WTC11 (cell line): ENCODE data around the gene CACNA2D3. TPM values are rescaled to one million over a fixed set of nuclear protein-coding genes. Genes with fewer than 3 reads are reported as not detected.

Source experiments
- ATAC-seq: fragments of 200-7000 bp; cut with Tn5 transposase; 2 replicates; pipeline ENCODE4 v1.10.0; 2021; ENCODE audit warnings: mild to moderate bottlenecking, moderate library complexity
- CTCF ChIA-PET: fragments of 300-600 bp; sonication (Branson Sonifier 250); formaldehyde crosslinking; loops from one replicate; lab custom pipeline; 2021; ENCODE audit warnings: antibody characterized with exemption; lab: Charles Lee
- POLR2A ChIA-PET: fragments of 350-600 bp; sonication (Branson Sonifier 250); formaldehyde crosslinking; loops from one replicate; lab custom pipeline; 2021; ENCODE audit warnings: antibody characterized with exemption; lab: Charles Lee
- DNase-seq: peaks from one replicate; pipeline ENCODE4 v3.0.0; 2021; ENCODE audit warnings: low spot score
- H3K27ac Mint-ChIP-seq: 2 replicates; pipeline ENCODE4 v1.8.0; 2021; ENCODE audit warnings: mixed read lengths
- H3K27me3 Mint-ChIP-seq: 2 replicates; pipeline ENCODE4 v1.8.0; 2021; ENCODE audit warnings: low read depth, mild to moderate bottlenecking, moderate library complexity, mixed read lengths
- H3K36me3 Mint-ChIP-seq: 2 replicates; pipeline ENCODE4 v1.8.0; 2021; ENCODE audit warnings: mixed read lengths
- H3K4me1 Mint-ChIP-seq: 2 replicates; pipeline ENCODE4 v1.8.0; 2022; ENCODE audit warnings: mixed read lengths
- H3K4me3 Mint-ChIP-seq: 2 replicates; pipeline ENCODE4 v1.8.0; 2021; ENCODE audit warnings: mild to moderate bottlenecking, moderate library complexity, mixed read lengths
- H3K9me3 Mint-ChIP-seq: 2 replicates; pipeline ENCODE4 v1.8.0; 2021; ENCODE audit warnings: mixed read lengths
- ATF1 ChIP-seq: sonication (generic); formaldehyde crosslinking; IDR thresholded peaks from 2 replicates; pipeline ENCODE4 v1.8.1; 2023; ENCODE audit warnings: mild to moderate bottlenecking, moderate library complexity, missing genetic modification reagents
- E2F5 ChIP-seq: sonication (generic); formaldehyde crosslinking; IDR thresholded peaks from 2 replicates; pipeline ENCODE4 v1.8.1; 2022; ENCODE audit warnings: mild to moderate bottlenecking, moderate library complexity, missing genetic modification reagents
- ETV6 ChIP-seq: sonication (generic); formaldehyde crosslinking; IDR thresholded peaks from 2 replicates; pipeline ENCODE4 v1.8.1; 2022; ENCODE audit warnings: mild to moderate bottlenecking, missing genetic modification reagents
- FOXJ3 ChIP-seq: sonication (generic); formaldehyde crosslinking; IDR thresholded peaks from 2 replicates; pipeline ENCODE4 v1.9.0; 2021; ENCODE audit warnings: missing genetic modification reagents, mild to moderate bottlenecking, borderline replicate concordance
- GABPB1 ChIP-seq: sonication (generic); formaldehyde crosslinking; IDR thresholded peaks from 2 replicates; pipeline ENCODE4 v1.8.1; 2023; ENCODE audit warnings: mild to moderate bottlenecking, missing genetic modification reagents
- JUN ChIP-seq: sonication (generic); formaldehyde crosslinking; IDR thresholded peaks from 2 replicates; pipeline ENCODE4 v1.8.0; 2023; ENCODE audit warnings: mild to moderate bottlenecking, missing genetic modification reagents
- MYBL2 ChIP-seq: sonication (generic); formaldehyde crosslinking; IDR thresholded peaks from 2 replicates; pipeline ENCODE4 v1.8.1; 2023; ENCODE audit warnings: mild to moderate bottlenecking, moderate library complexity, missing genetic modification reagents
- NR1H2 ChIP-seq: sonication (generic); formaldehyde crosslinking; IDR thresholded peaks from 2 replicates; pipeline ENCODE4 v1.9.0; 2021; ENCODE audit warnings: mild to moderate bottlenecking, moderate library complexity, missing genetic modification reagents
- NR2C2 ChIP-seq: sonication (generic); formaldehyde crosslinking; IDR thresholded peaks from 2 replicates; pipeline ENCODE4 v1.8.0; 2022; ENCODE audit warnings: mild to moderate bottlenecking, missing genetic modification reagents
- SMAD3 ChIP-seq: sonication (generic); formaldehyde crosslinking; IDR thresholded peaks from 2 replicates; pipeline ENCODE4 v1.8.0; 2022; ENCODE audit warnings: missing genetic modification reagents, mild to moderate bottlenecking, borderline replicate concordance
- SMAD4 ChIP-seq: sonication (generic); formaldehyde crosslinking; IDR thresholded peaks from 2 replicates; pipeline ENCODE4 v1.8.0; 2022; ENCODE audit warnings: mild to moderate bottlenecking, missing genetic modification reagents
- SOX15 ChIP-seq: fragments of 250-450 bp; sonication (Bioruptor Pico); IDR thresholded peaks from 2 replicates; pipeline ENCODE4 v1.9.0; 2021; ENCODE audit warnings: mild to moderate bottlenecking
- STAT6 ChIP-seq: sonication (generic); formaldehyde crosslinking; conservative IDR thresholded peaks from 2 replicates; pipeline ENCODE4 v1.8.1; 2023; ENCODE audit warnings: mild to moderate bottlenecking, low read depth, missing genetic modification reagents, moderate library complexity
- ZNF121 ChIP-seq: sonication (generic); formaldehyde crosslinking; IDR thresholded peaks from 2 replicates; pipeline ENCODE4 v1.8.0; 2023; ENCODE audit warnings: missing genetic modification reagents
- ZNF219 ChIP-seq: sonication (generic); formaldehyde crosslinking; IDR thresholded peaks from 2 replicates; pipeline ENCODE4 v1.8.0; 2023; ENCODE audit warnings: missing genetic modification reagents, mild to moderate bottlenecking, borderline replicate concordance
- total RNA-seq: library from RNA; stranded (reverse); gene quantifications from 3 replicates; pipeline ENCODE4 v1.2.3, GENCODE V29; 2021
- TF ChIP-seq, protein P1 (sequence below): sonication (generic); formaldehyde crosslinking; IDR thresholded peaks from 2 replicates; pipeline ENCODE4 v1.8.1; 2022; ENCODE audit warnings: low read depth, missing genetic modification reagents, borderline replicate concordance
- TF ChIP-seq, protein P2 (sequence below): sonication (generic); formaldehyde crosslinking; IDR thresholded peaks from 2 replicates; pipeline ENCODE4 v1.8.0; 2023; ENCODE audit warnings: missing genetic modification reagents, mild to moderate bottlenecking, borderline replicate concordance
- TF ChIP-seq, protein P3 (sequence below): sonication (generic); formaldehyde crosslinking; IDR thresholded peaks from 2 replicates; pipeline ENCODE4 v1.8.1; 2023; ENCODE audit warnings: mild to moderate bottlenecking, missing genetic modification reagents, moderate library complexity
- TF ChIP-seq, protein P4 (sequence below): sonication (generic); formaldehyde crosslinking; IDR thresholded peaks from 2 replicates; pipeline ENCODE4 v1.8.0; 2022; ENCODE audit warnings: mild to moderate bottlenecking, missing genetic modification reagents

Gene CACNA2D3
- total RNA-seq, 1 experiment from 2014 or later: 5.0 TPM

GRCh38 chr3:54773271-54773670 is 650.9 kb downstream of the CACNA2D3 start:
- POLR2A ChIA-PET: no interaction called here
- DNase-seq: no peak
- TF ChIP-seq SOX15 (CRISPR knock-in tag) (no peak), ZNF219 (CRISPR knock-in tag) (no peak), SMAD3 (no peak)
- Mint-ChIP-seq H3K27ac (0 out of 2 replicates have a peak overlapping the region, but pooled peaks have one; percentile 40), H3K27me3 (no peaks in the 10 kb centered on the region), H3K4me1 (peaks cover 27% of the 10 kb centered on the region), H3K9me3 (no peaks in the 10 kb centered on the region), H3K36me3 (peaks cover 2% of the 10 kb centered on the region; the same call in 1 of the 2 replicates), H3K4me3 (no peak overlapping the region)
- ATAC-seq: no peak
- CTCF ChIA-PET: interaction anchor here (2.7 kb wide), 1 partner anchor 9 kb away, joined by 11 read pairs; no protein-coding TSS in a partner anchor

- ChIA-PET CTCF (no interaction called here), POLR2A (no interaction called here)
- no peak overlapping the region for H3K4me3 Mint-ChIP-seq
- DNase-seq: no peak
- peaks cover 2% of the 10 kb centered on the region; the same call in 1 of the 2 replicates for H3K36me3 Mint-ChIP-seq
- H3K4me1 Mint-ChIP-seq: peaks cover 23% of the 10 kb centered on the region
- no peaks in the 10 kb centered on the region for H3K9me3 Mint-ChIP-seq
- no peak overlapping the region for H3K27ac Mint-ChIP-seq
- no peaks in the 10 kb centered on the region for H3K27me3 Mint-ChIP-seq
- TF ChIP-seq SMAD4 (CRISPR knock-in tag): no peak
- TF ChIP-seq STAT6 (CRISPR knock-in tag): no peak
- TF ChIP-seq, protein P1, sequence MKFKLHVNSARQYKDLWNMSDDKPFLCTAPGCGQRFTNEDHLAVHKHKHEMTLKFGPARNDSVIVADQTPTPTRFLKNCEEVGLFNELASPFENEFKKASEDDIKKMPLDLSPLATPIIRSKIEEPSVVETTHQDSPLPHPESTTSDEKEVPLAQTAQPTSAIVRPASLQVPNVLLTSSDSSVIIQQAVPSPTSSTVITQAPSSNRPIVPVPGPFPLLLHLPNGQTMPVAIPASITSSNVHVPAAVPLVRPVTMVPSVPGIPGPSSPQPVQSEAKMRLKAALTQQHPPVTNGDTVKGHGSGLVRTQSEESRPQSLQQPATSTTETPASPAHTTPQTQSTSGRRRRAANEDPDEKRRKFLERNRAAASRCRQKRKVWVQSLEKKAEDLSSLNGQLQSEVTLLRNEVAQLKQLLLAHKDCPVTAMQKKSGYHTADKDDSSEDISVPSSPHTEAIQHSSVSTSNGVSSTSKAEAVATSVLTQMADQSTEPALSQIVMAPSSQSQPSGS (CRISPR knock-in tag): no peak
- ATAC-seq: no peak
Observed at GRCh38 chr3:54776601-54777000, 654.2 kb downstream of the CACNA2D3 start.

DNA sequence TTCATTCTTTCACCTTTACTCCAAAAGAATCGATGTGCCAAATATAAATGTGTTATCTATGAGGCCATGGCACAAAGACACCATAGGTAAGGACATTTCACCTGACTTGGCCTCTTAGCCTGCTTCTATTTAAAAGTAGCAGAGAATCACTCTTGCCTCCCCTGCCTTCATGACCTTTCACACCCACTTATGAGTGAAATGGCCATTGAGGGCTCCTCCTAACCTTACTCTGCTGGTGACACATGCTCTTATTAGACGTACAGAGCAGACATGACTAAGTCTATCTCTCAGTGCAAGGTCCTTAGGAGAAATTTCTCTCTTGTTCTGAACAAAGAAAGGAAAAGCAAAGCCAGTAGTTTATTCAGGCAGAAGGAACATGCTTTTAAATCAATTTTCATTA is 654.8 kb downstream of the CACNA2D3 start:
- Mint-ChIP-seq H3K9me3 (no peaks in the 10 kb centered on the region), H3K4me1 (peaks cover 24% of the 10 kb centered on the region), H3K27me3 (no peaks in the 10 kb centered on the region), H3K4me3 (no peak overlapping the region), H3K27ac (no peak overlapping the region), H3K36me3 (peaks cover 2% of the 10 kb centered on the region; the same call in 1 of the 2 replicates)
- ATAC-seq: no peak
- ChIA-PET POLR2A (no interaction called here), CTCF (no interaction called here)
- no peak for DNase-seq
- TF ChIP-seq, protein P2, sequence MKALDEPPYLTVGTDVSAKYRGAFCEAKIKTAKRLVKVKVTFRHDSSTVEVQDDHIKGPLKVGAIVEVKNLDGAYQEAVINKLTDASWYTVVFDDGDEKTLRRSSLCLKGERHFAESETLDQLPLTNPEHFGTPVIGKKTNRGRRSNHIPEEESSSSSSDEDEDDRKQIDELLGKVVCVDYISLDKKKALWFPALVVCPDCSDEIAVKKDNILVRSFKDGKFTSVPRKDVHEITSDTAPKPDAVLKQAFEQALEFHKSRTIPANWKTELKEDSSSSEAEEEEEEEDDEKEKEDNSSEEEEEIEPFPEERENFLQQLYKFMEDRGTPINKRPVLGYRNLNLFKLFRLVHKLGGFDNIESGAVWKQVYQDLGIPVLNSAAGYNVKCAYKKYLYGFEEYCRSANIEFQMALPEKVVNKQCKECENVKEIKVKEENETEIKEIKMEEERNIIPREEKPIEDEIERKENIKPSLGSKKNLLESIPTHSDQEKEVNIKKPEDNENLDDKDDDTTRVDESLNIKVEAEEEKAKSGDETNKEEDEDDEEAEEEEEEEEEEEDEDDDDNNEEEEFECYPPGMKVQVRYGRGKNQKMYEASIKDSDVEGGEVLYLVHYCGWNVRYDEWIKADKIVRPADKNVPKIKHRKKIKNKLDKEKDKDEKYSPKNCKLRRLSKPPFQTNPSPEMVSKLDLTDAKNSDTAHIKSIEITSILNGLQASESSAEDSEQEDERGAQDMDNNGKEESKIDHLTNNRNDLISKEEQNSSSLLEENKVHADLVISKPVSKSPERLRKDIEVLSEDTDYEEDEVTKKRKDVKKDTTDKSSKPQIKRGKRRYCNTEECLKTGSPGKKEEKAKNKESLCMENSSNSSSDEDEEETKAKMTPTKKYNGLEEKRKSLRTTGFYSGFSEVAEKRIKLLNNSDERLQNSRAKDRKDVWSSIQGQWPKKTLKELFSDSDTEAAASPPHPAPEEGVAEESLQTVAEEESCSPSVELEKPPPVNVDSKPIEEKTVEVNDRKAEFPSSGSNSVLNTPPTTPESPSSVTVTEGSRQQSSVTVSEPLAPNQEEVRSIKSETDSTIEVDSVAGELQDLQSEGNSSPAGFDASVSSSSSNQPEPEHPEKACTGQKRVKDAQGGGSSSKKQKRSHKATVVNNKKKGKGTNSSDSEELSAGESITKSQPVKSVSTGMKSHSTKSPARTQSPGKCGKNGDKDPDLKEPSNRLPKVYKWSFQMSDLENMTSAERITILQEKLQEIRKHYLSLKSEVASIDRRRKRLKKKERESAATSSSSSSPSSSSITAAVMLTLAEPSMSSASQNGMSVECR (CRISPR knock-in tag): no peak
- TF ChIP-seq GABPB1 (no peak), NR2C2 (CRISPR knock-in tag) (no peak), NR1H2 (no peak), E2F5 (no peak), ZNF121 (CRISPR knock-in tag) (no peak), JUN (no peak), ZNF219 (CRISPR knock-in tag) (no peak), ATF1 (CRISPR knock-in tag) (no peak), FOXJ3 (CRISPR knock-in tag) (no peak), ETV6 (CRISPR knock-in tag) (no peak), SMAD3 (no peak), SOX15 (CRISPR knock-in tag) (no peak), MYBL2 (no peak)
- TF ChIP-seq, protein P3, sequence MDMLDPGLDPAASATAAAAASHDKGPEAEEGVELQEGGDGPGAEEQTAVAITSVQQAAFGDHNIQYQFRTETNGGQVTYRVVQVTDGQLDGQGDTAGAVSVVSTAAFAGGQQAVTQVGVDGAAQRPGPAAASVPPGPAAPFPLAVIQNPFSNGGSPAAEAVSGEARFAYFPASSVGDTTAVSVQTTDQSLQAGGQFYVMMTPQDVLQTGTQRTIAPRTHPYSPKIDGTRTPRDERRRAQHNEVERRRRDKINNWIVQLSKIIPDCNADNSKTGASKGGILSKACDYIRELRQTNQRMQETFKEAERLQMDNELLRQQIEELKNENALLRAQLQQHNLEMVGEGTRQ (CRISPR knock-in tag): no peak
- TF ChIP-seq, protein P4, sequence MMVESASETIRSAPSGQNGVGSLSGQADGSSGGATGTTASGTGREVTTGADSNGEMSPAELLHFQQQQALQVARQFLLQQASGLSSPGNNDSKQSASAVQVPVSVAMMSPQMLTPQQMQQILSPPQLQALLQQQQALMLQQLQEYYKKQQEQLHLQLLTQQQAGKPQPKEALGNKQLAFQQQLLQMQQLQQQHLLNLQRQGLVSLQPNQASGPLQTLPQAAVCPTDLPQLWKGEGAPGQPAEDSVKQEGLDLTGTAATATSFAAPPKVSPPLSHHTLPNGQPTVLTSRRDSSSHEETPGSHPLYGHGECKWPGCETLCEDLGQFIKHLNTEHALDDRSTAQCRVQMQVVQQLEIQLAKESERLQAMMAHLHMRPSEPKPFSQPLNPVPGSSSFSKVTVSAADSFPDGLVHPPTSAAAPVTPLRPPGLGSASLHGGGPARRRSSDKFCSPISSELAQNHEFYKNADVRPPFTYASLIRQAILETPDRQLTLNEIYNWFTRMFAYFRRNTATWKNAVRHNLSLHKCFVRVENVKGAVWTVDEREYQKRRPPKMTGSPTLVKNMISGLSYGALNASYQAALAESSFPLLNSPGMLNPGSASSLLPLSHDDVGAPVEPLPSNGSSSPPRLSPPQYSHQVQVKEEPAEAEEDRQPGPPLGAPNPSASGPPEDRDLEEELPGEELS (CRISPR knock-in tag): no peak
